HG03175 (cell line): Measurements from ENCODE around the gene JPH2.

Experiments
- ATAC-seq: cut with Tn5 transposase; IDR thresholded peaks from one replicate; pipeline ENCODE4 v1.9.1; 2021; ENCODE audit warnings: mild to moderate bottlenecking, moderate library complexity; ENCODE audit not compliant: unreplicated experiment

The JPH2 gene

DNA sequence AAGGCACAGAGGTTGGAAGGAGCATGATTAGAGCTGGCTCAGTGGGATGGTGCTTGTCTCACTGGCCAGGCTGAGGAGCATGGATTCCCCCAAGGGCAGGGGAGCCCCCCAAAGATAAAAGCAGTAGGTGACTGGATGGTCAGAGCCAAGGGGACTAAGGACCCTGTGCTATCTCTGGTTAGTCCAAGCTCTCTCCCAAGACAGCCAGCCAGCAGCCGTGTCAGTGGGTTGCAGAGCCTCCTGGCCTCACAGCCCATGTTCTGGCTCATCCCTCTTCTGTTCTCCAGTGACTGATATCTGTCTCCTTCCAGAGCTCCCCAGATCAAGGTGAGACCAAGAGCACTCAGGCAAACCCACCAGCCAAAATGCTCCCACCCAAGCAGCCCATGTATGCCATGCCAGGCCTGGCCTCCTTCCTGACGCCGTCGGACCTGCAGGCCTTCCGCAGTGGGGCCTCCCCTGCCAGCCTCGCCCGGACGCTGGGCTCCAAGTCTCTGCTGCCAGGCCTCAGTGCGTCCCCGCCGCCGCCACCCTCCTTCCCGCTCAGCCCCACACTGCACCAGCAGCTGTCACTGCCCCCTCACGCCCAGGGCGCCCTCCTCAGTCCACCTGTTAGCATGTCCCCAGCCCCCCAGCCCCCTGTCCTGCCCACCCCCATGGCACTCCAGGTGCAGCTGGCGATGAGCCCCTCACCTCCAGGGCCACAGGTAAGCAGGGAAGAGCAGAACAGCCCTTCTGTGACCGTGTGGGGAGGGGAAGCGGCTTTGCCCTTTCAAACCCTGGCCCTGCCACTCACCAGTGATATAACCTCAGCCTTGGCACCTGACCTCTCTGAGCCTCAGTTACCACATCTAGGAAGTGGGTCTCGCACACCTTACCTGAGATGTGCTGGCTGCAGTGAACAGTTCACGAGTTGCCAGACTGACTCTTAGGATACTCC lies 121.3 kb downstream of the JPH2 start:
- no peak for ATAC-seq

DNA sequence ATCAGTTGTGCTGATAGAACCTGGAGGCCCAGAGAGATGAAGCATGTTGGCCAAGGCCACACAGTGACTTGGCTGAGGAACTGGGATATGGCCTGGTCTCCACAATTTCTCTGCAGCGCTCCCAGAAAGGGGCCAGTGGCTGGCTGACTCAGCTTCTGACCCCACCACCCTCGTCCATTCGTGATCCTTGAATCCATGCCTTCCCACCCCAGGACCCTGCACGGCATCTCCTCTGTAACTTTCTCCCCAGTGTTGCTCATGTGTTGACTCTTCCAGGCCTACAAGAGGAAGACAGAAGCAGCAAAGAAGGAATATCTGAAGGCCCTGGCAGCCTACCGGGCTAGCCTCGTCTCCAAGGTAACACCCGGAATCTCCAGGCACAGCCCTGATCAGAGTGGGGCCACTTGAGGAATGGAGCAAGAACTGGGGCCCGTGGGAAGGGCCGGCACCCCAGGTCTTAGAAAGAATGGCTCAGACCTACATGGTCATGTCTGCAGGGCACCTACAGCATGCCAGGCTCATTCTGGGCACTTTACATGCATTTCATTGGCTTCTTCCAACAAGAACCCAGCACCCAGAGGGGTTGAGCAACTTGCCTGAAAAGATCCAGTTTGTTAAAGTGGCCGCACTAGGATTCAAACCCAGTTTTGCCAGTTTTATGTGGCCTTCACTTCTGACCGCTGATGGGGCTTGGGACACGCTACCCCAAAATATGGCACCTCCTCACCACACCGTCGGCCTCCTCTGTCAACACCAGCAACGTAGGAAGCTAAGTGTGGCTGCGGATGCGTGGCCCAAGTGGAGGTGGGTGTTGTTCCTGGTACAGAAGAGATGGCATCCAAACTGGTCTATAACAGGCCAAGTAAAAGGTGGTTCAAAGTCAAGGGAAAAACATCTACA lies 122.2 kb downstream of the JPH2 start:
- ATAC-seq: no peak
